ENCODE results near the gene ITPA. TPM values are rescaled to one million over a fixed set of nuclear protein-coding genes. Genes with fewer than 3 reads are reported as not detected.

ITPA gene
- total and polyA plus RNA-seq, 10 of the 15 experiments (the other 5 are each of a cell fraction or from before 2014, with no cell fraction given), result 5.5 to 124 (median 66.3) TPM

GRCh38 chr20:3172933-3173609 lies 36.2 kb upstream of the ITPA start, which contains the start of gene LZTS3 (continued):
- TF ChIP-seq ZNF687 (IDR thresholded peaks at IDR 0.05), result 0 out of 2 replicates have a peak, but pooled peaks have one; percentile 25

- BruUV-seq (replicated peaks), result no TSS peak
- POLR2A ChIA-PET, result no interaction called here
- DNase-seq (ENCODE audit: low read depth, low spot score), result no peak
- Histone ChIP-seq H3K4me2 (ENCODE audit: control insufficient read depth, insufficient read depth) (peak overlapping the region; percentile 97), H3K4me3 (peak overlapping the region; percentile 78), H2AFZ (ENCODE audit: control insufficient read depth, low read depth, low read length) (peak overlapping the region; percentile 90), H3K79me2 (ENCODE audit: control insufficient read depth, insufficient read depth, low read length) (no peaks in the 10 kb centered on the region), H3K4me1 (ENCODE audit: control insufficient read depth, insufficient read depth, low read length) (peaks cover 2% of the 10 kb centered on the region; the same call in 1 of the 2 replicates), H4K20me1 (ENCODE audit: control insufficient read depth, insufficient read depth) (no peaks in the 10 kb centered on the region), H3K9ac (ENCODE audit: control insufficient read depth, insufficient read depth, low read length) (no peak overlapping the region), H3K27me3 (replicated peaks in 1 of 2; ENCODE audit: control insufficient read depth in 2 of 2, insufficient read depth in 2 of 2, low read length in 1 of 2) (peaks cover 4% of the 10 kb centered on the region in 2 experiments; a peak in 3 of 4 replicates), H3K36me3 (ENCODE audit: control insufficient read depth in 2 of 2, insufficient read depth in 2 of 2, low read length in 1 of 2) (no peaks in the 10 kb centered on the region), H3K9me3 (replicated peaks; ENCODE audit: control insufficient read depth, insufficient read depth, low read length) (no peaks in the 10 kb centered on the region), H3K27ac (ENCODE audit: control insufficient read depth, insufficient read depth) (no peak overlapping the region)
- ATAC-seq, result peak; percentile 97
- WGBS (ENCODE audit: insufficient coverage, insufficient replicate concordance, low lambda C conversion rate, missing lambda C conversion rate), result 2% methylated on average over 75 of the region's 84 CpGs
- in situ Hi-C loops (cut with MboI) (no loop called here), intact Hi-C loops (cut with micrococcal nuclease; ENCODE audit: unreplicated experiment) (no loop called here)
- CTCF ChIA-PET, result no interaction called here
- SMC1A ChIA-PET (ENCODE audit: uncharacterized antibody, unreplicated experiment), result no interaction called here
- RAD21 ChIA-PET (ENCODE audit: unreplicated experiment), result no interaction called here
- FAIRE-seq, result no peak
- TF ChIP-seq BCL3 (IDR thresholded peaks at IDR 0.05; ENCODE audit: borderline replicate concordance, insufficient read depth, low read depth, low read length, poor library complexity, severe bottlenecking) (peak; percentile 40), HSF1 (IDR thresholded peaks at IDR 0.05; ENCODE audit: low read depth, low read length) (no peak), SPI1 (IDR thresholded peaks at IDR 0.05; ENCODE audit: borderline replicate concordance, insufficient read depth, low read depth, low read length) (no peak), ZNF687 (IDR thresholded peaks at IDR 0.05) (peak; percentile 16; the same call in 1 of the 2 replicates)
Observed at GRCh38 chr20:3173610-3174441, 35.5 kb upstream of the ITPA start.
